Vagina (tissue), 2 donors: ENCODE data around the gene NPTXR.

Experiments used
- CTCF ChIP-seq, 3 experiments: fragments of 450-650 bp in 2 of 3; fragments of 200-600 bp in 1 of 3; sonication (generic) in 1 of 3; IDR thresholded peaks; one replicate each; pipeline ENCODE4 v1.5.1; 2017 to 2019; ENCODE audit warnings: antibody characterized with exemption in 3 of 3, mild to moderate bottlenecking in 2 of 3, moderate library complexity in 2 of 3
- POLR2A ChIP-seq, 2 donors: fragments of 450-650 bp; IDR thresholded peaks; one replicate each; pipeline ENCODE4 v1.6.1; 2017; ENCODE audit warnings: antibody characterized with exemption in 2 of 2, mild to moderate bottlenecking in 2 of 2, moderate library complexity in 2 of 2

GRCh38 chr22:38863531-38864131 is 19.8 kb upstream of the NPTXR start:
- TF ChIP-seq CTCF (IDR thresholded peaks at IDR 0.05) (no peak), POLR2A (IDR thresholded peaks at IDR 0.05) (no peak)
